ENCODE results near the gene GPR137. TPM values are rescaled to one million over a fixed set of nuclear protein-coding genes. Genes with fewer than 3 reads are reported as not detected.

The GPR137 gene
- total RNA-seq, 1 experiment from 2014 or later, result 51.8 TPM

- TF ChIP-seq ZNF317 (CRISPR knock-in tag; IDR thresholded peaks at IDR 0.05; ENCODE audit: borderline replicate concordance, low read depth) (no peak), ZBTB21 (CRISPR knock-in tag; IDR thresholded peaks at IDR 0.05; ENCODE audit: borderline replicate concordance) (no peak), ZNF232 (CRISPR knock-in tag; IDR thresholded peaks at IDR 0.05) (no peak), AFF4 (CRISPR knock-in tag; IDR thresholded peaks at IDR 0.05; ENCODE audit: borderline replicate concordance) (no peak), FOXJ3 (CRISPR knock-in tag; IDR thresholded peaks at IDR 0.05; ENCODE audit: borderline replicate concordance) (no peak), ATF2 (CRISPR knock-in tag; IDR thresholded peaks at IDR 0.05; ENCODE audit: borderline replicate concordance, low read depth) (no peak), IRF2 (CRISPR knock-in tag; IDR thresholded peaks at IDR 0.05; ENCODE audit: borderline replicate concordance, low read depth) (no peak), SMAD4 (CRISPR knock-in tag; IDR thresholded peaks at IDR 0.05) (no peak)
Observed at GRCh38 chr11:64289002-64289564, 3.4 kb downstream of the GPR137 start (continued).

- no peaks in the 10 kb centered on the region for H3K36me3 Mint-ChIP-seq
- DNase-seq (ENCODE audit: low spot score) (no peak), ATAC-seq (peak; percentile 6; the same call in 1 of the 2 replicates)
- TF ChIP-seq ATF1 (CRISPR knock-in tag; IDR thresholded peaks at IDR 0.05) (no peak), NR1H2 (CRISPR knock-in tag; IDR thresholded peaks at IDR 0.05) (no peak), E2F4 (CRISPR knock-in tag; IDR thresholded peaks at IDR 0.05; ENCODE audit: borderline replicate concordance, low read depth) (no peak), FOXP4 (CRISPR knock-in tag; IDR thresholded peaks at IDR 0.05) (no peak), PRDM15 (CRISPR knock-in tag; IDR thresholded peaks at IDR 0.05) (peak; percentile 87)
- H3K27ac Mint-ChIP-seq, result no peak overlapping the region
- ChIA-PET POLR2A (interaction anchor here (0.6 kb wide), 1 partner anchor 19 kb away, joined by 3 read pairs; no protein-coding TSS in a partner anchor), CTCF (interaction anchor here (1.0 to 12.5 kb wide), 3 partner anchors 11 to 64 kb away, joined by 3 to 151 read pairs (median 4); partner anchors contain the start of gene ESRRA)
- peak overlapping the region; percentile 66 for H3K4me3 Mint-ChIP-seq
- no peaks in the 10 kb centered on the region for H3K9me3 Mint-ChIP-seq
- peaks cover 12% of the 10 kb centered on the region for H3K4me1 Mint-ChIP-seq
- peaks cover 64% of the 10 kb centered on the region for H3K27me3 Mint-ChIP-seq (ENCODE audit: low read depth)
Observed at GRCh38 chr11:64290352-64291261, 5.0 kb downstream of the GPR137 start.
